Neuron (in vitro differentiated cells): ENCODE measurements around the gene ZBED3.
"Not testable (repeated sequence)": the region's sequence is repeated elsewhere in the genome, so short reads cannot be mapped to it uniquely, and the experiment has no call there.

Experiments
- H2AFZ ChIP-seq: one replicate; pipeline ENCODE4 v1.6.1; 2013; ENCODE audit warnings: low read depth, mild to moderate bottlenecking, inconsistent platforms, low read length, moderate library complexity
- H3K27me3 ChIP-seq: one replicate; pipeline ENCODE4 v1.6.1; 2013; ENCODE audit warnings: low read length; ENCODE audit not compliant: insufficient read depth
- H3K36me3 ChIP-seq: one replicate; pipeline ENCODE4 v1.6.1; 2013; ENCODE audit warnings: low read length; ENCODE audit not compliant: insufficient read depth
- H3K4me1 ChIP-seq: one replicate; pipeline ENCODE4 v1.6.1; 2013; ENCODE audit warnings: low read length; ENCODE audit not compliant: insufficient read depth
- H3K4me3 ChIP-seq: 2 replicates; pipeline ENCODE4 v1.5.1; 2013; ENCODE audit warnings: mild to moderate bottlenecking, low read length, moderate library complexity
- H3K9me3 ChIP-seq: one replicate; pipeline ENCODE4 v1.6.1; 2013; ENCODE audit warnings: low read length

Gene ZBED3

GRCh38 chr5:77102549-77102948 lies 15.5 kb upstream of the ZBED3 start:
- Histone ChIP-seq H3K27me3 (no peaks in the 10 kb centered on the region), H3K4me3 (no peak overlapping the region), H2AFZ (no peak overlapping the region), H3K9me3 (no peaks in the 10 kb centered on the region), H3K36me3 (peaks cover 11% of the 10 kb centered on the region), H3K4me1 (no peaks in the 10 kb centered on the region)

GRCh38 chr5:77101298-77101697 lies 14.2 kb upstream of the ZBED3 start:
- Histone ChIP-seq H3K9me3 (no peaks in the 10 kb centered on the region), H3K27me3 (no peaks in the 10 kb centered on the region), H3K36me3 (peaks cover 11% of the 10 kb centered on the region)

GRCh38 chr5:77095189-77095588 lies 8.1 kb upstream of the ZBED3 start:
- no peaks in the 10 kb centered on the region for H3K27me3 ChIP-seq
- no peak overlapping the region for H2AFZ ChIP-seq
- no peak overlapping the region for H3K4me3 ChIP-seq
- H3K9me3 ChIP-seq = peaks cover 8% of the 10 kb centered on the region
- no peaks in the 10 kb centered on the region for H3K4me1 ChIP-seq
- peaks cover 7% of the 10 kb centered on the region for H3K36me3 ChIP-seq

More at GRCh38 chr5:77101298-77101697, 14.2 kb upstream of the ZBED3 start:
- Histone ChIP-seq H3K4me1 (no peaks in the 10 kb centered on the region), H2AFZ (no peak overlapping the region), H3K4me3 (no peak overlapping the region)

DNA sequence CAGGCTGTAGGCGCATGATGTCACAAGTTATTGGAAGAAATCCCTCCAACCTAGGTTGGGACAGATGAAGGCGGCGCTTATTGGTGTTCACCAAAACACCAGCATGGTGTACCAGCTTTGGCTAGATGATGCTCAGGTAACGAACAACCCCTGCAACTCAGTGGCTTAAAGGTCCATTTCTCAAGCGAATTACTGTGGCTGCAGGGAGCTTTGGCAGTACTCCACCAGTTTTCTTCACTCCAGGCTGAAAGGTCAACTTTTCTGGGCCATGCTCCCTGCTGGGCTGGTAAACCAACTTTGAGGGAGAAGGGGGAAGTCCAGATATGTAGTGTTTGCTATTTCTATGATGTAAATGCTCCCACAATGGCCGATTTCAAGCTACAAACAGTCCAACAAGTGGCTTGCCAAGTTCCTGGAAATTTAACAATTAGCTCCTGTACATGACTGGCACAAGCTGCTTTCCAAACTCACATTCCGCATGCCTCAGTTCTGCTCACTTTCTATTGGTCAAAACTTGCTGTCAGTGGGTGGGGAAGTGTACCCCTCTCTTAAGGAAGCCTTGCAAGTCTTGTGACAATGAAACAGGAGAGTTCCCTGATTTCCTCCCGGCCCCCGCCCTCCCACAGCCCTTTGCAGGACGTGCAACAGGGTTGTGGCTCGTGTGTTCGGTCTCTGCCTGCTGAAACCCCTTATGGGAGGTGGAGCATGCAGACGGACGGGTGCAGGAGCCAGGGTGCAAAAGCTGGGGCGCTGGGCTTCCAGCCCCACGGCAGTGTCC lies 588 bp upstream of the ZBED3 start:
- H3K36me3 ChIP-seq = peaks cover 4% of the 10 kb centered on the region
- peaks cover 7% of the 10 kb centered on the region for H3K9me3 ChIP-seq
- peaks cover 15% of the 10 kb centered on the region for H3K4me1 ChIP-seq
- peak overlapping the region; percentile 79 for H3K4me3 ChIP-seq
- no peaks in the 10 kb centered on the region for H3K27me3 ChIP-seq
- H2AFZ ChIP-seq = peak overlapping the region; percentile 74

DNA sequence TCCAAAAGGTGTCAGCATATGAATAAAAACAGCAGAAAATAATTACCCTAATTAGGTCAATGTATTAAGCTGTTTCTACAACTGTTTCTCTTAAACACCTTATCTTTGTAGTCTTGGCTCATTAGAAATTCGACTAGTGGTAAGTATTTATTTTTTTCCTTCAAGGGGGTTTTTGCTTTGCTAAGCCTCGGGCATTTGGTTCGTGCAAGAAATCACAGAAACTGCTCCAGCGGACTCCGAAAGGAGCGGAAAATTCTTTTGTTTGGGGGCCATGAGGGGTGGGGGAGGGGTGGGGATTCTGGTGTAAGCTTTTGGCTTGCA lies 757 bp downstream of the ZBED3 start:
- Histone ChIP-seq H3K4me3 (peak overlapping the region; percentile 79), H3K9me3 (peaks cover 7% of the 10 kb centered on the region), H3K4me1 (peaks cover 15% of the 10 kb centered on the region), H3K36me3 (peaks cover 8% of the 10 kb centered on the region), H3K27me3 (no peaks in the 10 kb centered on the region), H2AFZ (peak overlapping the region; percentile 57)

DNA sequence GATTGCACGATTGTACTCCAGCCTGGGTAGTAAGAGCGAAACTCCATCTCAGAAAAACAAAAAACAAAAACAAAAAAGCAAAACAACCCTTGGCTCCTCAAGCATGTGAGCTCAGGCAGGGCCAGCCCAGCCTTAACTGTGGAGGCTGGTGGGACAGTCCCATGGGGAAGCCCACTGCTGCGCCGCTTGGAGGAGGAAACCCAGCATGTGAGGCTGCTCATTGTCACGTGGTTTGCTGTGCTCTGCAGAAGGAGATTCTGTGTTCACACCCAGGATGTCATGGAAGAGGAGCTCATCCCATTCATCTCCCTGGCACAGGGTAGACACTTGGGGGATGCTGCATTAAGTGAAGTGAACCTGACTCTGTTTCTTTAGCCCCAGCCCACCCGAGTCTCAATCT lies 4.0 kb downstream of the ZBED3 start:
- H3K4me3 ChIP-seq = no peak overlapping the region
- no peaks in the 10 kb centered on the region for H3K27me3 ChIP-seq
- H3K4me1 ChIP-seq = peaks cover 15% of the 10 kb centered on the region
- H2AFZ ChIP-seq = no peak overlapping the region
- H3K9me3 ChIP-seq = peaks cover 4% of the 10 kb centered on the region
- H3K36me3 ChIP-seq = peaks cover 17% of the 10 kb centered on the region

GRCh38 chr5:77082280-77082679 lies 4.8 kb downstream of the ZBED3 start:
- no peak overlapping the region for H3K4me3 ChIP-seq
- H3K36me3 ChIP-seq = peaks cover 17% of the 10 kb centered on the region
- no peak overlapping the region for H2AFZ ChIP-seq
- H3K9me3 ChIP-seq = peaks cover 4% of the 10 kb centered on the region
- H3K27me3 ChIP-seq = no peaks in the 10 kb centered on the region
- peaks cover 7% of the 10 kb centered on the region for H3K4me1 ChIP-seq

DNA sequence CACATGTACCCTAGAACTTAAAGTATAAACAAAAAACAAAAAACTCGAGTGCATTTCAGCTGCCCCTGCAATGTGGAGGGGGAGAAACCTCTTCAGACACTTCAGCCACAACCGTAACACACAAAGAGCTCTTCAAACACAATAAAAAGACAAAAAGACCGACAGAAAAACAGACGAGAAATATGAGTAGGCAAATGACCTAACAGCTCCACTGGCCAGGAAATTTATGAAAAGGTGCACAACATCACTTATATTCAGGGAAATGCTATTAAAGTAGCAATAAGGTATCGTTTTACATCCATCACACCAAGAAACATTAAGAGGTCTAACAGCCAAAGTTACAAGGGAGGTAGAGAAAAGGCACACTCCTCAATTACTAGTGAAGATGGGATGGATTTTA lies 6.2 kb downstream of the ZBED3 start:
- H3K36me3 ChIP-seq = peaks cover 25% of the 10 kb centered on the region
- H3K4me1 ChIP-seq = peaks cover 1% of the 10 kb centered on the region
- H3K4me3 ChIP-seq = no peak overlapping the region
- H3K9me3 ChIP-seq = peaks cover 4% of the 10 kb centered on the region
- no peaks in the 10 kb centered on the region for H3K27me3 ChIP-seq
- no peak overlapping the region for H2AFZ ChIP-seq

- not testable (repeated sequence) for H3K9me3 ChIP-seq, H3K4me1 ChIP-seq, H2AFZ ChIP-seq, H3K27me3 ChIP-seq, H3K4me3 ChIP-seq
- peaks cover 25% of the 10 kb centered on the region for H3K36me3 ChIP-seq
Measured at GRCh38 chr5:77080479-77080878, 6.6 kb downstream of the ZBED3 start.

- Histone ChIP-seq H3K9me3 (no peaks in the 10 kb centered on the region), H3K4me3 (no peak overlapping the region), H3K36me3 (peaks cover 21% of the 10 kb centered on the region), H2AFZ (no peak overlapping the region), H3K27me3 (no peaks in the 10 kb centered on the region), H3K4me1 (peaks cover 3% of the 10 kb centered on the region)
Measured at GRCh38 chr5:77077829-77078176, 9.3 kb downstream of the ZBED3 start.

DNA sequence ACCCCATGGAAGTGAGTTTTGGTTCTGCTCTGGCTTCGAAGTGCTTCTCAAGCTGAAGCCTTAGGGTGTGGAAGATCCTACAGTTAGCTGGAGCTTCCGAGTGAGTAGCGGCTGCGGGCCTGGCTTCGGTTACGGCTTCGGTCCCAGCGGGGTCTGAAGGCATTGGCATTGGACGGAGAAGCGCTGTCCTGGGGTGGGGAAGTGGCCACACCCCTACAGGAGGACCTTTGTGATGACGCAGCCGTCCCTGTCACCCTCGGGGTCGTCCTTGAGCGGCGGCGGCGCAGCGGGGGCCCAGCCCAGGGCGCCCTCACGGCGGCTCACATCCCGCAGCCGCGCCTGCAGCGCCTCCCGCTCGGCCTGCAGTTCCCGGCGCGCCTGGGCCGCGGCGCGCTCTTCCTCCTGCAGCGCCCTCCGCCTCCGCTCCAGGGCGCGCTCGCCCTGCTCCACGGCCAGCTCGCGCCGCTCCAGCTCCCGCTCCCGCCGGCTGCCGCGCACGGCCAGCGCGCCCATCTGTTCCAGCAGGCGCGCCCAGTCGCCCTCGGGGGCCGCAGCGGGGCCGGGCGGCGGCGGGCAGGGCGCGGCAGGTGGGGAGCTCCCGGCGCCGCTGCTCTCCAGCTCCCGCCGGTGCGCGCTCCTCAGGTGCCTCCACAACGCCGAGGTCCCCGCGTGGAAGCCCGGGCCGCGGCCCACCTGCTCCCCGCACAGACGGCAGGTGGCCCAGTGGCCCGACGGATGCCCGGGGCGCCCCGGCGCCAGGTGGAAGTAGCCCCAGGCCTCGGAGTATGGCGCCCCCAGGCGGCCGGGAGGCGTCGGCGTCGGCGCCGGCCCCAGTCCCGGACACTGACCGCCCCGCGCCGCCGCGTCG lies 9.9 kb downstream of the ZBED3 start:
- Histone ChIP-seq H3K27me3 (no peaks in the 10 kb centered on the region), H3K4me1 (peaks cover 3% of the 10 kb centered on the region), H3K4me3 (no peak overlapping the region), H2AFZ (no peak overlapping the region), H3K9me3 (no peaks in the 10 kb centered on the region), H3K36me3 (peaks cover 17% of the 10 kb centered on the region)

DNA sequence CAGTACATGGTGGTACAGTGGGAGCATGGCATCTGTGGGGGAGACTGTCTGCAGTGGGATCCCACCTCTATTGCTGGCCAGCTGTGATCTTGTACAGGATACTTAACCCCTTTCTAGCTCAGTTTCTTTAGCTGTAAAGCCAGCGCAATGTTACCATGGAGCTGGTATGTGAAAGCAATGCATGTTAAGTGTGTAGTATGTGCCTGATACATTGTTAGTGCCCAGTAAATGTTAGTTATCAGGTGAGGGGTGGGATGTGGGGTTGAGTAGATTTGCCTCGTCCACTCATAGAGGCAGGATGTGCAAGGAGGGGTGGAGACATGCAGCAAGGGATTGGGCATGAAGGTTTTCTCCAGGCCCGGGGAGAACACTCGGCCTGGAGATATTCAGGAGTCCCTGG lies 12.3 kb downstream of the ZBED3 start:
- H3K27me3 ChIP-seq = no peaks in the 10 kb centered on the region
- peaks cover 3% of the 10 kb centered on the region for H3K4me1 ChIP-seq
- no peak overlapping the region for H3K4me3 ChIP-seq
- no peaks in the 10 kb centered on the region for H3K9me3 ChIP-seq
- H3K36me3 ChIP-seq = peaks cover 8% of the 10 kb centered on the region
- H2AFZ ChIP-seq = no peak overlapping the region

DNA sequence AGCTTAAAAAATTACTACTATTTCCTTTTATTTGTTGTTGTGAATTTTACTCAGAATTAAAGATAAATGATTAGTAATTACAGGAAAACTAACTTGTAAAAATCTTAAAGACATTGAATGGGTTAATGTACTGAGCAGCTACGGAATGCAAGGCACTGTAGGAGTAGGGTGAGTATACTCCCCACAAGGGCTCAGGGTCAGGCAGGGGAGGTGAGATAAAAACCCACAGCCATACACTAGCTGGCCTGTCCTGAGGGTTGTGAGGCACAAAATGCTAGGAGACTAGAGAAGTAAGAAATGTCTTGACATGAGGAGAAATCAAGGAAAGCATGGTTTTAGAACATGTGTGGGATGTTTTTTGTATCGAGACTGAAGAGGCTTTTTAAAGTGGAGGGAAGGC lies 13.4 kb downstream of the ZBED3 start:
- Histone ChIP-seq H3K27me3 (no peaks in the 10 kb centered on the region), H3K9me3 (peaks cover under 1% of the 10 kb centered on the region), H3K4me1 (peaks cover 3% of the 10 kb centered on the region), H3K4me3 (no peak overlapping the region), H3K36me3 (peaks cover 8% of the 10 kb centered on the region), H2AFZ (no peak overlapping the region)
